Esophagus muscularis mucosa (tissue), 4 donors: ENCODE results near the gene LAMP2. TPM values are rescaled to one million over a fixed set of nuclear protein-coding genes. Genes with fewer than 3 reads are reported as not detected.

Experiments used
- DNase-seq: peaks from one replicate; pipeline ENCODE4 v3.0.0-alpha.2; 2017; ENCODE audit errors: extremely low spot score
- H3K27ac ChIP-seq, 4 donors: fragments of 200-600 bp; sonication (generic); replicated peaks in 1 of 4; 1 replicate in 3 of 4; 2 replicates in 1 of 4; pipeline ENCODE4 v1.5.1; 2016 to 2019; ENCODE audit warnings: mild to moderate bottlenecking in 1 of 4
- H3K27me3 ChIP-seq, 4 donors: fragments of 200-600 bp; sonication (generic); one replicate each; pipeline versions ENCODE4 v1.5.1 to v1.6.0; 2016 to 2019
- H3K36me3 ChIP-seq, 4 donors: fragments of 200-600 bp; sonication (generic); one replicate each; pipeline ENCODE4 v1.5.1; 2016 to 2019
- H3K4me1 ChIP-seq, 4 donors: fragments of 200-600 bp; sonication (generic); one replicate each; pipeline ENCODE4 v1.5.1; 2016 to 2019
- H3K4me3 ChIP-seq, 4 donors: fragments of 200-600 bp; sonication (generic); 1 replicate in 2 of 4; 2 replicates in 2 of 4; pipeline ENCODE4 v1.5.1; 2016 to 2019; ENCODE audit warnings: mild to moderate bottlenecking in 4 of 4, moderate library complexity in 1 of 4
- H3K9me3 ChIP-seq, 4 donors: fragments of 200-600 bp; sonication (generic); 1 replicate in 3 of 4; 2 replicates in 1 of 4; pipeline ENCODE4 v1.5.1; 2016 to 2019
- CTCF ChIP-seq, 3 experiments: fragments of 200-600 bp in 2 of 3; fragments of 450-650 bp in 1 of 3; sonication (generic) in 2 of 3; IDR thresholded peaks; one replicate each; pipeline ENCODE4 v1.5.1; 2017 to 2019; ENCODE audit warnings: antibody characterized with exemption in 3 of 3, mild to moderate bottlenecking in 2 of 3, moderate library complexity in 1 of 3
- EP300 ChIP-seq: sonication (generic); formaldehyde crosslinking; IDR thresholded peaks from one replicate; pipeline ENCODE4 v1.6.1; 2017; ENCODE audit warnings: antibody characterized with exemption
- POLR2A ChIP-seq: fragments of 450-650 bp; IDR thresholded peaks from one replicate; pipeline ENCODE4 v1.6.1; 2017; ENCODE audit warnings: antibody characterized with exemption, moderate library complexity, mild to moderate bottlenecking, low read depth
- POLR2AphosphoS5 ChIP-seq, 2 donors: sonication (generic); formaldehyde crosslinking; IDR thresholded peaks; one replicate each; pipeline ENCODE4 v1.6.1; 2017; ENCODE audit warnings: antibody characterized with exemption in 2 of 2
- WGBS: methylation state at CpG from one replicate; pipeline ENCODE4 v1.1.5; 2018; 5-methylcytosine and 5-hydroxymethylcytosine counted together
- intact Hi-C: fragments of 100-400 bp; cut with DNase I; formaldehyde crosslinking; loops from one replicate; pipeline ENCODE4 v1.15.1; 2023
- total RNA-seq, 4 donors: library from RNA; depleted of rRNA; stranded (reverse); fragments of >200 nt; gene quantifications; one replicate each; pipeline versions ENCODE4 v1.1.0 to v1.2.1, GENCODE V29; 2016

LAMP2 gene
- total RNA-seq, 4 donors from 2014 or later: 57.3 to 81.2 (median 67.5) TPM

- Histone ChIP-seq H3K27me3 (no peaks in the 10 kb centered on the region), H3K36me3 (no peaks in the 10 kb centered on the region), H3K27ac (no peak overlapping the region), H3K4me3 (no peak overlapping the region), H3K4me1 (no peaks in the 10 kb centered on the region), H3K9me3 (no peaks in the 10 kb centered on the region)
- 92% methylated on average over 1 of the region's 1 CpG for WGBS
- TF ChIP-seq CTCF (IDR thresholded peaks at IDR 0.05) (no peak), POLR2AphosphoS5 (IDR thresholded peaks at IDR 0.05) (no peak), POLR2A (no peak), EP300 (no peak)
- DNase-seq: no peak
- intact Hi-C loops: no loop called here
Measured at GRCh38 chrX:120408168-120408567, 60.9 kb downstream of the LAMP2 start.

- H3K4me1 ChIP-seq: no peaks in the 10 kb centered on the region
- H3K4me3 ChIP-seq: no peak overlapping the region
- no peaks in the 10 kb centered on the region for H3K27me3 ChIP-seq
- no peaks in the 10 kb centered on the region for H3K9me3 ChIP-seq
- intact Hi-C loops: no loop called here
- WGBS: 82% methylated on average over 5 of the region's 5 CpGs
- H3K27ac ChIP-seq: no peak overlapping the region
- no peak for DNase-seq
- TF ChIP-seq POLR2AphosphoS5 (IDR thresholded peaks at IDR 0.05): no peak
- TF ChIP-seq EP300: no peak
- no peak for TF ChIP-seq CTCF (IDR thresholded peaks at IDR 0.05)
- TF ChIP-seq POLR2A: no peak
- no peaks in the 10 kb centered on the region for H3K36me3 ChIP-seq
Measured at GRCh38 chrX:120406638-120407037, 62.5 kb downstream of the LAMP2 start.

GRCh38 chrX:120402369-120402768, 66.7 kb downstream of the LAMP2 start:
- TF ChIP-seq CTCF (IDR thresholded peaks at IDR 0.05) (no peak), EP300 (no peak), POLR2A (no peak), POLR2AphosphoS5 (IDR thresholded peaks at IDR 0.05) (no peak)
- WGBS: 90% methylated on average over 2 of the region's 2 CpGs
- Histone ChIP-seq H3K27ac (no peak overlapping the region), H3K36me3 (no peaks in the 10 kb centered on the region), H3K4me1 (no peaks in the 10 kb centered on the region), H3K27me3 (no peaks in the 10 kb centered on the region), H3K9me3 (no peaks in the 10 kb centered on the region), H3K4me3 (no peak overlapping the region)
- DNase-seq: no peak
- intact Hi-C loops: no loop called here

GRCh38 chrX:120401301-120401700, 67.8 kb downstream of the LAMP2 start:
- Histone ChIP-seq H3K36me3 (no peaks in the 10 kb centered on the region), H3K4me3 (no peak overlapping the region), H3K4me1 (no peaks in the 10 kb centered on the region), H3K27ac (no peak overlapping the region), H3K9me3 (no peaks in the 10 kb centered on the region), H3K27me3 (no peaks in the 10 kb centered on the region)
- TF ChIP-seq POLR2A (no peak), CTCF (IDR thresholded peaks at IDR 0.05) (no peak), EP300 (no peak)
- intact Hi-C loops: no loop called here
- DNase-seq: no peak

GRCh38 chrX:120380699-120381098, 88.4 kb downstream of the LAMP2 start:
- Histone ChIP-seq H3K27me3 (no peaks in the 10 kb centered on the region), H3K9me3 (no peaks in the 10 kb centered on the region), H3K36me3 (no peaks in the 10 kb centered on the region), H3K4me3 (no peak overlapping the region), H3K4me1 (no peaks in the 10 kb centered on the region), H3K27ac (no peak overlapping the region)
- DNase-seq: no peak
- intact Hi-C loops: no loop called here
- peak; percentile 16 to 24 (median 16) for TF ChIP-seq CTCF (IDR thresholded peaks at IDR 0.05)
- TF ChIP-seq POLR2A: no peak
- WGBS: 35% methylated on average over 3 of the region's 3 CpGs
